ENCODE results near the gene EIF1. TPM values are rescaled to one million over a fixed set of nuclear protein-coding genes. Genes with fewer than 3 reads are reported as not detected.
A peak's percentile ranks its signal among the peaks of the same experiment; 100 is the strongest.

Gene EIF1
- total RNA-seq, 1 donor from 2014 or later: 677 TPM

- no peaks in the 10 kb centered on the region for H3K27me3 Mint-ChIP-seq
- H3K36me3 Mint-ChIP-seq: no peaks in the 10 kb centered on the region
- peak overlapping the region; percentile 98 for H3K27ac Mint-ChIP-seq
- no peak for TF ChIP-seq CTCF (conservative IDR thresholded peaks at IDR 0.05)
- peak; percentile 84 for DNase-seq (ENCODE audit: extremely low spot score, unreplicated experiment)
- H3K4me3 Mint-ChIP-seq: no peak overlapping the region
- H3K4me1 Mint-ChIP-seq (ENCODE audit: unreplicated experiment): peaks cover 9% of the 10 kb centered on the region
- H3K9me3 Mint-ChIP-seq: no peaks in the 10 kb centered on the region
Observed at GRCh38 chr17:41655611-41656111, 33.0 kb upstream of the EIF1 start.

GRCh38 chr17:41656249-41657023, 32.2 kb upstream of the EIF1 start:
- Mint-ChIP-seq H3K27me3 (no peaks in the 10 kb centered on the region), H3K27ac (peak overlapping the region; percentile 98), H3K4me1 (ENCODE audit: unreplicated experiment) (peaks cover 9% of the 10 kb centered on the region), H3K9me3 (no peaks in the 10 kb centered on the region), H3K36me3 (no peaks in the 10 kb centered on the region), H3K4me3 (no peak overlapping the region)
- TF ChIP-seq CTCF (conservative IDR thresholded peaks at IDR 0.05): no peak
- no peak for DNase-seq (ENCODE audit: extremely low spot score, unreplicated experiment)

GRCh38 chr17:41657176-41657754, 31.4 kb upstream of the EIF1 start:
- H3K27me3 Mint-ChIP-seq: no peaks in the 10 kb centered on the region
- H3K36me3 Mint-ChIP-seq: no peaks in the 10 kb centered on the region
- H3K4me1 Mint-ChIP-seq (ENCODE audit: unreplicated experiment): peaks cover 5% of the 10 kb centered on the region
- no peak overlapping the region for H3K4me3 Mint-ChIP-seq
- H3K27ac Mint-ChIP-seq: peak overlapping the region; percentile 98
- no peaks in the 10 kb centered on the region for H3K9me3 Mint-ChIP-seq
- no peak for TF ChIP-seq CTCF (conservative IDR thresholded peaks at IDR 0.05)
- DNase-seq (ENCODE audit: extremely low spot score, unreplicated experiment): no peak

DNA sequence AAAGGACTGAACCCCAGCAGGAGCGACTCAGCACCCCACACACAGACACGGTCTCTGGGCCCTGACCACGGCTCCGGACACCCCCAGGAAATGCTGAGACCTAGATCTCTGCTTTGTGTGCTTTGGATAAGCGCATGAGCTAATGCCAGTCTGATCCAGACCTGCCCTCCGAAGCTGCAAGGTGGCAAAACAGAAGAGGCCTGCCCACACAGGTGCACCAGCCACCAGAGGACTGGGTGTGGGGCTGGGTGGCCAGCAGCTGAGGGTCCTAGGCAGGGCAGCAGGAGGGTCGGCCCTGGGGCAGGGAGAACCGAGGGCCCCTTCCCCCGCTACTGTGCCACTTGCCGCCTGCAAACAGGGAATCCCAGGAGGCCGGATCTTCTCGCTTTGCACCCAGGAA, 30.7 kb upstream of the EIF1 start:
- Mint-ChIP-seq H3K27me3 (no peaks in the 10 kb centered on the region), H3K4me3 (no peak overlapping the region), H3K9me3 (no peaks in the 10 kb centered on the region), H3K27ac (peak overlapping the region; percentile 92), H3K4me1 (ENCODE audit: unreplicated experiment) (peaks cover 5% of the 10 kb centered on the region), H3K36me3 (no peaks in the 10 kb centered on the region)
- no peak for DNase-seq (ENCODE audit: extremely low spot score, unreplicated experiment)
- no peak for TF ChIP-seq CTCF (conservative IDR thresholded peaks at IDR 0.05)

- Mint-ChIP-seq H3K27ac (peak overlapping the region; percentile 63), H3K27me3 (no peaks in the 10 kb centered on the region), H3K36me3 (no peaks in the 10 kb centered on the region), H3K4me3 (no peak overlapping the region), H3K4me1 (ENCODE audit: unreplicated experiment) (peaks cover 12% of the 10 kb centered on the region), H3K9me3 (no peaks in the 10 kb centered on the region)
- no peak for TF ChIP-seq CTCF (conservative IDR thresholded peaks at IDR 0.05)
- DNase-seq (ENCODE audit: extremely low spot score, unreplicated experiment): no peak
Observed at GRCh38 chr17:41658846-41659245, 29.8 kb upstream of the EIF1 start.
